SK-N-MC (cell line): ENCODE measurements around the gene ALOX5AP.

ENCODE experiments used
- EZH2 ChIP-seq: fragments of 200-600 bp; sonication (generic); IDR thresholded peaks from one replicate; pipeline ENCODE4 v1.6.1; 2017; ENCODE audit warnings: antibody characterized with exemption
- FOXP2 ChIP-seq: optimal IDR thresholded peaks from 2 replicates; pipeline ENCODE3; 2011; ENCODE audit warnings: mild to moderate bottlenecking, moderate library complexity; ENCODE audit not compliant: insufficient read depth; ENCODE audit errors: extremely low read length, control extremely low read depth
- POLR2AphosphoS5 ChIP-seq: IDR thresholded peaks from 2 replicates; pipeline ENCODE4 v1.6.1; 2012; ENCODE audit warnings: mild to moderate bottlenecking, low read depth, low read length, borderline replicate concordance

- TF ChIP-seq POLR2AphosphoS5 = no peak
- TF ChIP-seq EZH2 = no peak
- no peak for TF ChIP-seq FOXP2
Measured at GRCh38 chr13:30808600-30808999, 73.3 kb downstream of the ALOX5AP start.
